ENCODE data around the gene DTD1.

GRCh38 chr20:18665135-18665534 is 77.3 kb downstream of the DTD1 start:
- TF ChIP-seq TAF1 (CRISPR knock-in tag; IDR thresholded peaks at IDR 0.05): no peak
- no peak for TF ChIP-seq ZNF549 (CRISPR knock-in tag; IDR thresholded peaks at IDR 0.05)
- no peak for TF ChIP-seq ZNF496 (CRISPR knock-in tag; IDR thresholded peaks at IDR 0.05; ENCODE audit: insufficient replicate concordance)
